ENCODE measurements around the gene EID3.

- TF ChIP-seq HDGF (IDR thresholded peaks at IDR 0.05; ENCODE audit: borderline replicate concordance) (no peak), SUZ12 (IDR thresholded peaks at IDR 0.05) (no peak), FOXA1 (IDR thresholded peaks at IDR 0.05) (no peak), PKNOX1 (IDR thresholded peaks at IDR 0.05) (no peak), FOXM1 (IDR thresholded peaks at IDR 0.05; ENCODE audit: borderline replicate concordance) (no peak), ZNF384 (IDR thresholded peaks at IDR 0.05) (no peak), L3MBTL2 (conservative IDR thresholded peaks at IDR 0.05) (no peak), ELF4 (IDR thresholded peaks at IDR 0.05) (no peak)
Observed at GRCh38 chr12:104331376-104331775, 27.8 kb downstream of the EID3 start.
